HepG2 (cell line): ENCODE results near the gene ASTN1. TPM values are rescaled to one million over a fixed set of nuclear protein-coding genes. Genes with fewer than 3 reads are reported as not detected.

Experiments used
- ATAC-seq: fragments of 200-7000 bp; cut with Tn5 transposase; 3 replicates; pipeline ENCODE4 v1.9.1; 2020; ENCODE audit warnings: mild to moderate bottlenecking, moderate library complexity
- BruUV-seq: library from RNA; stranded (reverse); fragments of 400-500 nt; replicated peaks from 2 replicates; lab custom pipeline; 2021; lab: Mats Ljungman, UMichigan
- CTCF ChIA-PET: fragments of 300-600 bp; formaldehyde crosslinking; extraction: SDS; loops from one replicate; lab custom pipeline; 2021; ENCODE audit warnings: low total read pairs, inconsistent platforms, low intra/inter-chr PET ratio; lab: Yijun Ruan, JAX
- POLR2A ChIA-PET: fragments of 350-600 bp; sonication (Branson Sonifier 250); formaldehyde crosslinking; loops from one replicate; lab custom pipeline; 2020; ENCODE audit warnings: antibody characterized with exemption, inconsistent platforms; lab: Yijun Ruan, JAX
- DNase-seq: peaks from one replicate; pipeline ENCODE4 v3.0.0-alpha.2; 2015; ENCODE audit warnings: low spot score
- FAIRE-seq: peaks from 3 replicates; lab custom pipeline; 2011; peaks lifted over from hg19 to GRCh38; lab: Jason Lieb, UNC
- H2AFZ ChIP-seq: one replicate; pipeline ENCODE4 v1.6.1; 2011; ENCODE audit warnings: low read length, inconsistent platforms
- H3K27ac ChIP-seq: fragments of 300-600 bp; 3 replicates; pipeline ENCODE4 v1.8.0; 2011; ENCODE audit warnings: mixed run types, mild to moderate bottlenecking, mixed read lengths, low read length, inconsistent platforms; ENCODE audit not compliant: insufficient read depth; ENCODE audit errors: extremely low read length
- H3K27me3 ChIP-seq, 2 experiments: fragments of 200-600 bp in 1 of 2; 2 replicates in 1 of 2; 3 replicates in 1 of 2; pipeline versions ENCODE4 v1.6.0 to v1.8.0; 2011; ENCODE audit warnings: low read length in 2 of 2, mild to moderate bottlenecking in 2 of 2, moderate library complexity in 2 of 2, inconsistent platforms in 1 of 2; ENCODE audit not compliant: insufficient read depth in 2 of 2, control insufficient read depth in 1 of 2
- H3K36me3 ChIP-seq, 2 experiments: fragments of 200-600 bp in 1 of 2; replicated peaks in 1 of 2; 2 replicates in 1 of 2; 3 replicates in 1 of 2; pipeline versions ENCODE4 v1.5.1 to v1.8.0; 2011; ENCODE audit warnings: low read length in 2 of 2, inconsistent platforms in 1 of 2; ENCODE audit not compliant: insufficient read depth in 2 of 2, control insufficient read depth in 1 of 2
- H3K4me1 ChIP-seq: 2 replicates; pipeline ENCODE4 v1.5.1; 2012; ENCODE audit warnings: low read length, inconsistent platforms; ENCODE audit not compliant: insufficient read depth
- H3K4me2 ChIP-seq: 2 replicates; pipeline ENCODE4 v1.6.0; 2011; ENCODE audit warnings: low read depth, low read length, inconsistent platforms
- H3K4me3 ChIP-seq, 3 experiments: fragments of 200-600 bp in 1 of 3; sonication (generic), shearing (Covaris generic) in 1 of 3; replicated peaks in 1 of 3; 2 replicates each; pipeline ENCODE4 v1.5.1; 2011 to 2016; ENCODE audit warnings: low read length in 3 of 3, inconsistent platforms in 2 of 3, low read depth in 2 of 3, mild to moderate bottlenecking in 2 of 3, control low read depth in 1 of 3, mixed read lengths in 1 of 3; ENCODE audit not compliant: insufficient read depth in 1 of 3
- H3K79me2 ChIP-seq: one replicate; pipeline ENCODE4 v1.6.1; 2011; ENCODE audit warnings: low read length, inconsistent platforms; ENCODE audit not compliant: insufficient read depth
- H3K9ac ChIP-seq: 2 replicates; pipeline ENCODE4 v1.6.0; 2011; ENCODE audit warnings: mild to moderate bottlenecking, low read depth, low read length, inconsistent platforms; ENCODE audit not compliant: insufficient read depth
- H3K9me3 ChIP-seq: 2 replicates; pipeline ENCODE4 v1.5.1; 2012; ENCODE audit warnings: mild to moderate bottlenecking, low read length
- H4K20me1 ChIP-seq: 2 replicates; pipeline ENCODE4 v1.6.0; 2011; ENCODE audit warnings: inconsistent platforms, mild to moderate bottlenecking, low read length, moderate library complexity; ENCODE audit not compliant: insufficient read depth
- CAMTA2 ChIP-seq: sonication (generic); formaldehyde crosslinking; IDR thresholded peaks from 2 replicates; pipeline ENCODE4 v1.4.0; 2020; ENCODE audit warnings: mild to moderate bottlenecking, missing genetic modification reagents, borderline replicate concordance
- DRAP1 ChIP-seq: IDR thresholded peaks from 2 replicates; pipeline ENCODE4 v1.6.1; 2016; ENCODE audit warnings: missing genetic modification reagents, missing compliant biosample characterization
- FOXO4 ChIP-seq: sonication (generic); formaldehyde crosslinking; conservative IDR thresholded peaks from 2 replicates; pipeline ENCODE4 v1.8.1; 2023; ENCODE audit warnings: missing genetic modification reagents
- TRIM24 ChIP-seq: sonication (generic); formaldehyde crosslinking; IDR thresholded peaks from 2 replicates; pipeline ENCODE4 v1.8.0; 2022; ENCODE audit warnings: mild to moderate bottlenecking, missing genetic modification reagents
- ZC3H13 ChIP-seq: sonication (generic); formaldehyde crosslinking; IDR thresholded peaks from 2 replicates; pipeline ENCODE4 v1.8.1; 2023; ENCODE audit warnings: mild to moderate bottlenecking, missing genetic modification reagents, moderate library complexity
- ZFAT ChIP-seq: sonication (generic); formaldehyde crosslinking; conservative IDR thresholded peaks from 2 replicates; pipeline ENCODE4 v1.8.1; 2023; ENCODE audit warnings: missing genetic modification reagents, inconsistent platforms
- ZNF614 ChIP-seq: IDR thresholded peaks from 2 replicates; pipeline ENCODE4 v1.6.1; 2018; ENCODE audit warnings: missing biosample characterization, missing genetic modification reagents, inconsistent platforms, borderline replicate concordance
- WGBS: methylation state at CpG from one replicate; pipeline ENCODE4 v1.1.6; 2017; ENCODE audit warnings: low lambda C conversion rate; 5-methylcytosine and 5-hydroxymethylcytosine counted together
- in situ Hi-C: cut with HindIII; loops from 2 replicates; pipeline ENCODE4 v1.10.0; 2017; ENCODE audit warnings: low pct_unique_long_range_greater_than_20kb; ENCODE audit not compliant: extremely low pct_ligation_motif_present
- intact Hi-C: fragments of 100-400 bp; cut with micrococcal nuclease; formaldehyde crosslinking; loops from one replicate; pipeline ENCODE4 v1.10.0; 2022; ENCODE audit not compliant: unreplicated experiment
- polyA plus RNA-seq, 8 experiments: library from polyadenylated mRNA; depleted of rRNA in 3 of 8; stranded (reverse) in 7 of 8; unstranded in 1 of 8; fragments of >200 nt; fragmentation: Illumina TruSeq in 4 of 8; extraction: Trizol in 4 of 8; gene quantifications; 2 replicates each; pipeline versions ENCODE4 v1.2.1 to v1.2.3, GENCODE V29; 2011 to 2016; ENCODE audit warnings: low read depth in 4 of 8, missing spikeins in 1 of 8, mixed read lengths in 1 of 8; ENCODE audit not compliant: insufficient read depth in 1 of 8
- total RNA-seq, 5 experiments: library from RNA; depleted of rRNA; stranded (reverse); fragments of >200 nt; fragmentation: Illumina TruSeq; extraction: Trizol; gene quantifications; 2 replicates each; pipeline ENCODE4 v1.2.3, GENCODE V29; 2016; ENCODE audit warnings: low read depth in 1 of 5

The ASTN1 gene
- total and polyA plus RNA-seq, 2 of the 13 experiments (the other 11 are each of a cell fraction or from before 2014, with no cell fraction given) = not detected

- TF ChIP-seq FOXO4 (CRISPR knock-in tag) (no peak), DRAP1 (no peak), TRIM24 (CRISPR knock-in tag) (no peak), ZNF614 (CRISPR knock-in tag) (no peak), CAMTA2 (CRISPR knock-in tag) (no peak), ZFAT (CRISPR knock-in tag) (no peak)
Observed at GRCh38 chr1:177170756-177171535, 6.4 kb upstream of the ASTN1 start, which contains the start of gene BRINP2 (continued).

GRCh38 chr1:177165069-177165439, 542 bp upstream of the ASTN1 start:
- in situ Hi-C loops = no loop called here
- CTCF ChIA-PET = no interaction called here
- H3K4me3 ChIP-seq = no peak overlapping the region
- H2AFZ ChIP-seq = no peak overlapping the region
- no peak overlapping the region for H3K4me2 ChIP-seq
- TF ChIP-seq ZC3H13 (CRISPR knock-in tag) = no peak
- ATAC-seq (no peak), DNase-seq (no peak), FAIRE-seq (no peak)
- H3K79me2 ChIP-seq = no peaks in the 10 kb centered on the region
- no peaks in the 10 kb centered on the region for H4K20me1 ChIP-seq
- 6% methylated on average over 9 of the region's 9 CpGs for WGBS
- intact Hi-C loops = no loop called here
- POLR2A ChIA-PET = no interaction called here
- H3K9ac ChIP-seq = no peak overlapping the region
- no peaks in the 10 kb centered on the region for H3K4me1 ChIP-seq
- H3K27ac ChIP-seq = no peak overlapping the region
- no TSS peak for BruUV-seq
- no peaks in the 10 kb centered on the region for H3K36me3 ChIP-seq
- H3K27me3 ChIP-seq = peaks cover 0 to 6% of the 10 kb centered on the region in 2 experiments; a peak in 1 of 5 replicates
- H3K9me3 ChIP-seq = no peaks in the 10 kb centered on the region
